CD4-positive, CD25-positive, alpha-beta regulatory T cell (primary cell): ENCODE results near the gene ZNF736. TPM values are rescaled to one million over a fixed set of nuclear protein-coding genes. Genes with fewer than 3 reads are reported as not detected.
"Not testable (repeated sequence)": the region's sequence is repeated elsewhere in the genome, so short reads cannot be mapped to it uniquely, and the experiment has no call there.

Experiments
- ATAC-seq, 2 donors: fragments of 150-1000 bp; cut with Tn5 transposase; one replicate each; pipeline ENCODE4 v1.10.0; 2021; ENCODE audit warnings: low read depth in 2 of 2, moderate number of reproducible peaks in 2 of 2, moderate library complexity in 1 of 2
- DNase-seq, 3 donors: peaks; one replicate each; pipeline versions ENCODE4 v3.0.0 to v3.0.0-alpha.2; 2012 to 2022; ENCODE audit warnings: mixed read lengths in 1 of 3
- H3K27ac ChIP-seq: one replicate; pipeline ENCODE4 v1.7.0; 2013; ENCODE audit warnings: mild to moderate bottlenecking, low read length; ENCODE audit not compliant: insufficient read depth, poor library complexity, severe bottlenecking
- H3K27me3 ChIP-seq: one replicate; pipeline ENCODE4 v1.7.0; 2013; ENCODE audit warnings: low read length; ENCODE audit not compliant: control insufficient read depth, insufficient read depth
- H3K36me3 ChIP-seq: one replicate; pipeline ENCODE4 v1.7.0; 2013; ENCODE audit warnings: mild to moderate bottlenecking, low read length, moderate library complexity; ENCODE audit not compliant: control insufficient read depth, insufficient read depth
- H3K4me1 ChIP-seq: 2 replicates; pipeline ENCODE4 v1.7.0; 2013; ENCODE audit warnings: mild to moderate bottlenecking, low read length; ENCODE audit not compliant: insufficient read depth, control insufficient read depth, poor library complexity, severe bottlenecking
- H3K4me3 ChIP-seq: one replicate; pipeline ENCODE4 v1.7.0; 2013; ENCODE audit warnings: low read depth, mild to moderate bottlenecking, low read length, moderate library complexity
- H3K9me3 ChIP-seq, 2 experiments: 1 replicate in 1 of 2; 2 replicates in 1 of 2; pipeline ENCODE4 v1.7.0; 2013; ENCODE audit warnings: low read length in 2 of 2, mild to moderate bottlenecking in 1 of 2, moderate library complexity in 1 of 2; ENCODE audit not compliant: control insufficient read depth in 2 of 2
- H3K27ac Mint-ChIP-seq, 3 donors: one replicate each; pipeline ENCODE4 v1.8.0; 2020 to 2022; ENCODE audit warnings: mild to moderate bottlenecking in 3 of 3, mixed read lengths in 3 of 3, moderate library complexity in 2 of 3
- H3K27me3 Mint-ChIP-seq: one replicate; pipeline ENCODE4 v1.8.0; 2022; ENCODE audit warnings: mild to moderate bottlenecking, mixed read lengths
- H3K36me3 Mint-ChIP-seq: one replicate; pipeline ENCODE4 v1.8.0; 2020; ENCODE audit warnings: mixed read lengths
- H3K4me1 Mint-ChIP-seq, 4 donors: one replicate each; pipeline ENCODE4 v1.8.0; 2020 to 2022; ENCODE audit warnings: mixed read lengths in 4 of 4, mild to moderate bottlenecking in 1 of 4
- H3K4me3 Mint-ChIP-seq, 4 donors: one replicate each; pipeline ENCODE4 v1.8.0; 2020 to 2022; ENCODE audit warnings: mild to moderate bottlenecking in 4 of 4, mixed read lengths in 4 of 4, moderate library complexity in 3 of 4
- H3K9me3 Mint-ChIP-seq, 7 donors: one replicate each; pipeline ENCODE4 v1.8.0; 2020 to 2022; ENCODE audit warnings: mixed read lengths in 7 of 7, mild to moderate bottlenecking in 3 of 7, moderate library complexity in 2 of 7
- polyA plus RNA-seq, 4 donors: library from polyadenylated mRNA; unstranded; fragments of 300-500 nt; fragmentation: Illumina TruSeq; gene quantifications; one replicate each; pipeline ENCODE4 v1.2.3, GENCODE V29; 2021
- total RNA-seq: library from RNA; stranded (reverse); gene quantifications from one replicate; pipeline ENCODE4 v1.2.3, GENCODE V29; 2022

Gene ZNF736
- total and polyA plus RNA-seq, 5 donors from 2014 or later = 1.1 to 20.9 (median 2.7) TPM

DNA sequence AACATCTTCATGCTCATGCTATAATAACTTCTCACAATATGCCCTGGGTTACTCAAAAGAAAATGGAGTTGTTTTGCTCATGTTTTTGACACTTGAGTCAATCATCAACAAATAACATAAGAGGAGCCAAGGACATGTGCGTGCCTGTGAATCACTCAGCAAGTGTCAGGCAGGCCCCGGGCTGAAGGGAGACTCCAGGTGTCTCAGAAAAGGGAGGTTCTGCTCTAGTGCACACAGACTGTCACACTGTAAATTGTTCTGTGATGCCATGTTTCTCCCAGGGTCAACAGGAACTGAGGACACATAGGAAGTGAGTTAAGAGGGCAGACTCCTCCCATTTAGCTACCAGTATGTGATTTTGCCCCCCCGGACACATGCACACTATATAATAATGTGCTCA, 10.4 kb downstream of the ZNF736 start:
- H3K4me3 Mint-ChIP-seq, DNase-seq, H3K27ac Mint-ChIP-seq, H3K27me3 ChIP-seq, H3K4me1 ChIP-seq, H3K27me3 Mint-ChIP-seq, H3K27ac ChIP-seq, H3K4me3 ChIP-seq, ATAC-seq: not testable (repeated sequence)
- H3K36me3 ChIP-seq = peaks cover 22% of the 10 kb centered on the region
- H3K4me1 Mint-ChIP-seq = peaks cover 0 to 27% (median 8%) of the 10 kb centered on the region in 4 donors
- peaks cover 48 to 61% of the 10 kb centered on the region in 2 experiments for H3K9me3 ChIP-seq
- peaks cover under 1 to 53% (median 19%) of the 10 kb centered on the region in 7 donors for H3K9me3 Mint-ChIP-seq
- H3K36me3 Mint-ChIP-seq = peaks cover 57% of the 10 kb centered on the region

DNA sequence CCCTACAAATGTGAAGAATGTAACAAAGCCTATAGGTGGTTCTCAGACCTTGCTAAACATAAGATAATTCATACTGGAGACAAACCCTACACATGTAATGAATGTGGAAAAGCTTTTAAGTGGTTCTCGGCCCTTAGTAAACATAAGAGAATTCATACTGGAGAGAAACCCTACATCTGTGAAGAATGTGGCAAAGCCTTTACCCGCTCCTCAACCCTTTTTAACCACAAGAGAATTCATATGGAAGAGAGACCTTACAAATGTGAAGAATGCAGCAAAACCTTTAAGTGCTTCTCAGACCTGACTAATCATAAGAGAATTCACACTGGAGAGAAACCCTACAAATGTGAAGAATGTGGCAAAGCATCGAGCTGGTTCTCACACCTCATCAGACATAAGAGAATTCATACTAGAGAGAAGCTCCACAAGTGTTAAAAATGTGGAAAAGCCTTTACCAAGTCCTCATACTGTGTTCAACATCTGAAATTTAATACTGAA, 35.0 kb downstream of the ZNF736 start:
- Histone ChIP-seq H3K4me3 (peak overlapping the region; percentile 23), H3K36me3 (peaks cover 21% of the 10 kb centered on the region), H3K9me3 (peaks cover 78 to 95% of the 10 kb centered on the region in 2 experiments)
- not testable (repeated sequence) for H3K27me3 ChIP-seq, H3K27ac Mint-ChIP-seq, H3K27me3 Mint-ChIP-seq, ATAC-seq, DNase-seq, H3K27ac ChIP-seq, H3K4me3 Mint-ChIP-seq, H3K4me1 ChIP-seq, H3K4me1 Mint-ChIP-seq
- H3K36me3 Mint-ChIP-seq = peaks cover 47% of the 10 kb centered on the region
- peaks cover 0 to 77% (median 37%) of the 10 kb centered on the region in 7 donors for H3K9me3 Mint-ChIP-seq

DNA sequence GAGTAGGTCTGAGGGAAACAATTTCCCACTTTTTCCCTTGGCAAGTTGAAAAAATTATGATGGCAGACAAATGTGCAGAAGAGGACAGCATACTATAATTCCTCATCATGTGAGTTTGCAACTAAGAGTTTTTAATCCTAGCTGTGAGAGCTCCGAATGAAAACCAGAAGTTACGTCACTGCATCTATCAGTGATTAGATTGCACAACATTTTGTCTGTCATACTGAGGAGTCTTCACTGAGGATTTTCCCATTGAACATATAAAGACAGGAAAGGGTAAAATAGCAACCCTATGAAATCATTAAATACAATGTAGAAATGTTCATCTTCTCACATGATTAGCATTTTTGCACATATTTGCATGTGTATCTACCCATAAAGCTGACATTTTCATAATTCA, 45.8 kb downstream of the ZNF736 start:
- Mint-ChIP-seq H3K27ac (no peak overlapping the region), H3K9me3 (peaks cover 0 to 69% (median 24%) of the 10 kb centered on the region in 7 donors), H3K4me3 (no peak overlapping the region), H3K4me1 (peaks cover 0 to 2% (median 0%) of the 10 kb centered on the region in 4 donors), H3K27me3 (no peaks in the 10 kb centered on the region), H3K36me3 (no peaks in the 10 kb centered on the region)
- Histone ChIP-seq H3K27ac (no peak overlapping the region), H3K27me3 (no peaks in the 10 kb centered on the region), H3K4me3 (no peak overlapping the region), H3K4me1 (no peaks in the 10 kb centered on the region), H3K9me3 (peaks cover 63 to 85% of the 10 kb centered on the region in 2 experiments), H3K36me3 (no peaks in the 10 kb centered on the region)
- DNase-seq = no peak
- ATAC-seq = no peak

DNA sequence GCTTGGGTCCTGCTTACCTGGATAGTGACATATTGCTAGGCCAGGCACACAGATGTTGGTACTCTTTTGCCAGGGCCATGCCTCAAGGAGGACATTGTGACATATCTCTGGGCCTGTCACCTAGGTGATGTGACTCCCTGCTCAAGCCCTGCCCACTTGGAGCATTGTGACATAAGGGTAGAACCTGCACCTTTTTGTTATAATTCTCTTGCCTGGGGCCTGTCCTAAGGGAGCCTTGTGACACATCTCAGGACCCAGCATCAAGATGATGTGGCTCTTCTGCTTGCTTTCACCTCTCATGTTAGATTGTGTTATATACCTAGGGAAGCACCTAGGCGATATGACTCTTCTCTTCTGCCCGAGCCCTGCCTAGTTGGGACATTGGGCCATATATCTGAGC, 57.4 kb downstream of the ZNF736 start:
- no peaks in the 10 kb centered on the region for H3K36me3 Mint-ChIP-seq

DNA sequence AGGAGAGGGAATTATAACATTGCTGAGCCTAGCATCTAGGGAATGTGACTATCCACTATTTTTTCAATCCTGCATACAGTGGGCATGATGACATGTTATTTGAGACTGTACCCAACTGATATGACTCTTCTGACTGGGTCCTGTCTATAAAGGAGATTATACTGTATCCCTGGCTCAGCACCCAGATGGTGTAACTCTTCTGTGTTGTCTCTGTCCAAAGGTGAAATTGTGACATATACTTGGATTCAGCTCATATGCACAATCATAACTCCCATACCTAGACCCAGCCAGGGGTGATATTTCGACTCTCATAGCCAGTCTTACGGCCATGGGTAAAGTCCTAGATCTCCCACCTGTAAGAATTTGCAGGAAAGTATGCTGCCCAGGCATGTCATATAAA, 59.3 kb downstream of the ZNF736 start:
- Histone ChIP-seq H3K27me3 (no peaks in the 10 kb centered on the region), H3K27ac (no peak overlapping the region), H3K4me3 (no peak overlapping the region), H3K9me3 (peaks cover 16 to 61% of the 10 kb centered on the region in 2 experiments), H3K36me3 (no peaks in the 10 kb centered on the region), H3K4me1 (no peaks in the 10 kb centered on the region)
- no peaks in the 10 kb centered on the region for H3K36me3 Mint-ChIP-seq
- H3K27me3 Mint-ChIP-seq = no peaks in the 10 kb centered on the region
- no peaks in the 10 kb centered on the region for H3K4me1 Mint-ChIP-seq
- ATAC-seq = no peak
- no peak overlapping the region for H3K27ac Mint-ChIP-seq
- no peak for DNase-seq
- peaks cover 9 to 79% (median 23%) of the 10 kb centered on the region in 7 donors for H3K9me3 Mint-ChIP-seq
- no peak overlapping the region for H3K4me3 Mint-ChIP-seq

More for the DNA sequence above, 57.4 kb downstream of the ZNF736 start:
- H3K27me3 ChIP-seq = no peaks in the 10 kb centered on the region
- H3K9me3 Mint-ChIP-seq = peaks cover 9 to 84% (median 24%) of the 10 kb centered on the region in 7 donors
- H3K4me1 Mint-ChIP-seq = no peaks in the 10 kb centered on the region
- no peaks in the 10 kb centered on the region for H3K36me3 ChIP-seq
- no peak overlapping the region for H3K4me3 ChIP-seq
- H3K4me1 ChIP-seq = no peaks in the 10 kb centered on the region
- no peak overlapping the region for H3K4me3 Mint-ChIP-seq
- H3K27me3 Mint-ChIP-seq = no peaks in the 10 kb centered on the region
- ATAC-seq (no peak), DNase-seq (no peak)
- no peak overlapping the region for H3K27ac ChIP-seq
- H3K27ac Mint-ChIP-seq = peak overlapping the region in 1 of 3 donors; percentile 52
- peaks cover 14 to 61% of the 10 kb centered on the region in 2 experiments for H3K9me3 ChIP-seq

DNA sequence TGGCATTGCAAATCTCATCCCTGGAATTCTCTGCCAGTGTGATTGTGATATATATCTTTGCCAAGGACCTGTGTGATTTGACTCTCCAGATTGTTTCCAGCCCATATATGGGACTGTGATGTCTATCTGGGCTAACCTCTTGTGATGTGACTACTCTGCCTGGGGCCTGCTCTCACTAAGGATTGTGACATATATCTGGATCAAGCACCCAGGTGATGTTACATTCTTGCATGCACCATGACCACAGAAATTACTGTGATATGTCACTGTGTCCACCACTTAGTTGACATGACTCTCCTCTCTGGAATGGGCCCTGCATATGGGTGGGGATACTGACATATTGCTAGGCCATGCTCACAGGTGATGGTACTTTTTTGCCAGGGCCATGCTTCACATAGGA, 86.6 kb downstream of the ZNF736 start:
- Histone ChIP-seq H3K4me3 (no peak overlapping the region), H3K27me3 (no peaks in the 10 kb centered on the region), H3K27ac (no peak overlapping the region), H3K36me3 (no peaks in the 10 kb centered on the region), H3K4me1 (no peaks in the 10 kb centered on the region), H3K9me3 (peaks cover 0 to 3% of the 10 kb centered on the region in 2 experiments)
- no peak overlapping the region for H3K4me3 Mint-ChIP-seq
- H3K27ac Mint-ChIP-seq = no peak overlapping the region
- H3K36me3 Mint-ChIP-seq = no peaks in the 10 kb centered on the region
- ATAC-seq = no peak
- no peak for DNase-seq
- H3K9me3 Mint-ChIP-seq = peaks cover 0 to 20% (median 8%) of the 10 kb centered on the region in 7 donors
- H3K27me3 Mint-ChIP-seq = no peaks in the 10 kb centered on the region
- no peaks in the 10 kb centered on the region for H3K4me1 Mint-ChIP-seq

Other genes with a start within 250 kb of the ZNF736 start
- not detected for gene ZNF735, start 106.8 kb upstream of the ZNF736 start, total RNA-seq
- gene ZNF735, start 106.8 kb upstream of the ZNF736 start, polyA plus RNA-seq = not detected
- gene ZNF679, start 85.5 kb upstream of the ZNF736 start, total RNA-seq = not detected
- gene ZNF679, start 85.5 kb upstream of the ZNF736 start, polyA plus RNA-seq = not detected
- 10.5 TPM for gene ZNF680, start 249.1 kb downstream of the ZNF736 start, total RNA-seq
- gene ZNF680, start 249.1 kb downstream of the ZNF736 start, polyA plus RNA-seq = 1 to 10 TPM; 4.9 to 8.9 (median 8.1) TPM